GM12872 (cell line): ENCODE measurements around the gene NSD2.

ENCODE experiments used
- TF ChIP-seq, protein P1 (sequence below): IDR thresholded peaks from 3 replicates; pipeline ENCODE4 v1.5.1; 2011; ENCODE audit warnings: low read depth, mild to moderate bottlenecking, low read length, moderate library complexity; ENCODE audit not compliant: insufficient read depth

NSD2 gene

DNA sequence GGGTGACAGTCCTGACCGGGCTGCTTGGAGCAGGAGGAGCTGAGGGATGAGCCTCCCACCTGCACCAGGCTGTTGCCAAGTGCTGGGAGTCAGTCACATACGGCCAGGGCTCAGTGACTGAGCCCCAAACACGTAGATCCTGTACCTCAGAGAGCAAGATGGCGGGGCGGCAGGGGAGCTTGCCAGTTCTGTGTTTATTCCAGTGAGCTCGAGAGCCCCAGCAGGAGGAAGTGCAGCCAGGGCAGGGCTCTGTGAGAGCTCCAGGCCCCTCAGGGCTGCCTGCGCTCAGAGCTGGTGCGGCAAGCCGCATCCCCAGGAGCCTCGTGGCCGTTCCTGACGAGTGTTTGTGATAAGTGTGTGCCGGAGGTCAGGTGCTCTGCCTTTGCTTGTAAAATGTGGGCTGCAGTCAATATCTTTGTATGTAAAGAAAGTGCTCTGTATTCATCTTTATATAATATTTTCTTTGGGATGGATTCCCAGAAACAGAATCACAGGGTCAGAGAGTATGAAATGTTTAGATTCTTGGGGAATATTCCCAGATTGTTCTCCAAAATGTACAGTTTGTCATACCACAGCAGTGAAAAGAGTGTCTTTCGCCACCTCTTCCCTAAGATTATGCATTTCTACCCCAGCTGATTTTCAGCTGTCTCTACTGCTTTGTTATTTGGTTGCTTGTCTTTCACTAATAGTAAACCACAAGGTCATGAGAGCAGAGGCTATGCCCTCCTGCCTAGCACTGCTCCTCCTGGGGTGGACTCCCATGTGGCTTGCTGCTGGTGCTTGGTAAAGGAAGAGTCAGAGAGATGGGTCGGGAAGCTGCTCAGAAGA is 87.3 kb downstream of the NSD2 start:
- TF ChIP-seq, protein P1, sequence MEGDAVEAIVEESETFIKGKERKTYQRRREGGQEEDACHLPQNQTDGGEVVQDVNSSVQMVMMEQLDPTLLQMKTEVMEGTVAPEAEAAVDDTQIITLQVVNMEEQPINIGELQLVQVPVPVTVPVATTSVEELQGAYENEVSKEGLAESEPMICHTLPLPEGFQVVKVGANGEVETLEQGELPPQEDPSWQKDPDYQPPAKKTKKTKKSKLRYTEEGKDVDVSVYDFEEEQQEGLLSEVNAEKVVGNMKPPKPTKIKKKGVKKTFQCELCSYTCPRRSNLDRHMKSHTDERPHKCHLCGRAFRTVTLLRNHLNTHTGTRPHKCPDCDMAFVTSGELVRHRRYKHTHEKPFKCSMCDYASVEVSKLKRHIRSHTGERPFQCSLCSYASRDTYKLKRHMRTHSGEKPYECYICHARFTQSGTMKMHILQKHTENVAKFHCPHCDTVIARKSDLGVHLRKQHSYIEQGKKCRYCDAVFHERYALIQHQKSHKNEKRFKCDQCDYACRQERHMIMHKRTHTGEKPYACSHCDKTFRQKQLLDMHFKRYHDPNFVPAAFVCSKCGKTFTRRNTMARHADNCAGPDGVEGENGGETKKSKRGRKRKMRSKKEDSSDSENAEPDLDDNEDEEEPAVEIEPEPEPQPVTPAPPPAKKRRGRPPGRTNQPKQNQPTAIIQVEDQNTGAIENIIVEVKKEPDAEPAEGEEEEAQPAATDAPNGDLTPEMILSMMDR = no peak

DNA sequence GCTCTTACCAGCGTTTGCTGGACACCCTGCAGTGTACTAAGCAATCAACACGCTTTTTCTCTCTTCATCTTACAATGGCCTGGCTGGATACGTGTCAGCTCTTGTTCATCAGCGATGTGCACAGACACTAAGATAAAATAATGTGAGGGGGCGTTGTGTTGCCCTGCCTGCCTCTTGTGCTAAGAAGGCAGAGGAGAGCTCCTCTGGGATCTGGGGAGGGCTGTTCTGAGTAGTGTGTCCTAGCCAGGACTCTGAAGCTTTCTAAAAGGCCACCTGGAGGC is 87.9 kb downstream of the NSD2 start:
- TF ChIP-seq, protein P1 = no peak

DNA sequence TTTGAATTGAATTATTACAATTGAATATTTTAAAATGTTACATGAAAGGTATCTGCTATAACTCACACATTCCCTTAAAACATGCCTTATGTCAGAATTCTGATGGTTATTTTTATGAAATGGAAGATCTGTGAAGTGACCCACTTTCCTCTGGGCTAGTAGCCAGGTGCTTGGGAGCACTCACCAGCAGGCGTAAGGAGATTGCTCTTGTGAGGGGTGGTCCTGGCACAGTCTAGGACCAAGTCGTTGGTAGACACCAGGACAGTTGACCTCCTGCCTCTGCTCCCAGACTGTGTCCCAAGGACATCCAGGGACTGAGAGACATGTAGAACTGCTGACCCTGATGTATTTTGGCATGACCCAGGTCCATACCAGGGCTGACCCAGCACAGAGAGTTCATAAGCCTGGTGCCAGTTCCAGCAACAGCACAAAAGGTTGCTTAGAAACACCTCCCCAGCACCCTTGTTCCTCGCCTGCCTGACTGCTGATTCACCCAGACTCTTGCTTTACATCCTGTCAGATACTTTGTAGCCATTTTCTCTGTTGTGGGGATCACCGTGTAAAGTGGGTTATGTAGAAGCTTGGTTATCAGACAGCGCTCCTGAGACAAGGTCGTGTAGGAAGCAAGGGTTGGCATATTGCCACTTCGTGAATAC is 89.1 kb downstream of the NSD2 start:
- TF ChIP-seq, protein P1 = no peak

DNA sequence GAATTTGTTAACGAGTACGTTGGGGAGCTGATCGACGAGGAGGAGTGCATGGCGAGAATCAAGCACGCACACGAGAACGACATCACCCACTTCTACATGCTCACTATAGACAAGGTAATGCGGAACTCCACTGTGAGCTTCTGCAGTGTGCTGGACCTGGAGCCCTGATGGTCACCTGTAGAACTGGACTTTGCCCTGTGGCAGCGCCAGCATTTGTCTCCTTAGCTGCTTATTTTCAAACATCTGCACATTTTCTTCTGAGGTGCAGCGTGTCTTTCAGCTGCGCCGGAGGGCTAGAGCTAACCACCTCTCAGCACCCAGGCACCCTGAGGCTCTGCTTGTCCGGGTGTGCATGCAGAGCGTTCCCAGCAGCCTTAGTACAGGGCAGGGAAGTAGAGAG is 89.8 kb downstream of the NSD2 start:
- TF ChIP-seq, protein P1 = no peak

DNA sequence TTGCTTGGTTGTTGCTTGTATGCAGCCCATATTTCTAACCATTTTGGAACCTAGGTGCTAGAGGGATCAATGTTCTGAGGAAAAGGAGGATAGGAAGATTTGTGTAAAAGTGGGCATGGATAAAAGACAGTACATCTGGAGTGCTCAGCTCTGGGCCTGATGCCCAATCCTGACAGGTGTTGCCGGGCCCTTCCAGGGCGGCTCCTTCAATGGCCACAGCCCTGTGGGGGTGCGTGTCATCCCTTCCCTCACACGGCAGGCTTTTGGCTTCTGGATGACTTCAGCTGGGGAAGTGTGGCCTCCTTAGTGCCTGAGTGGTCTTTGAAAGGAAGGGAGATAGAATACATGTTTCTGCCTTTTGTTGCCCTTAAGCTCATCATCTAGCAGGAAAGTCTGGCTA is 90.4 kb downstream of the NSD2 start:
- TF ChIP-seq, protein P1 = no peak

DNA sequence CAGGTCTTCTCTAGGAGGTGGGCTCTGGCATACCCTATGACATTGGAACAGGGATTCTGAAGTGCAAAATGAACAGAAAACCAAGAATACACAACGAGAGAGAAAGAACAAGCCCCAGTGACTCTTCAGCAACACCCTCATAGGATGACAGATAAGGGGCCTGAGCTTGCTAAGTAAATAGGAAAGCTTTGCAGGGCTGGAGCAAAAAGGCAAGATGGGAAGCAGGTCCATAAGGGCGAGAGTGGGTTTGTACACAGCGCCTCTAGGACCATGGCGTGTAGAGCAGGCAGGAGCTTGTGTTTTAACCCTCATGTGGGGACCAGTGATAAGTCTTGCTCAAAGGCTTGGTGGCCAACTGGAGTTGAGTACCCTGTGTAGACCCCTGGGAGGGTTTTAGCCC is 91.8 kb downstream of the NSD2 start:
- TF ChIP-seq, protein P1 = no peak

DNA sequence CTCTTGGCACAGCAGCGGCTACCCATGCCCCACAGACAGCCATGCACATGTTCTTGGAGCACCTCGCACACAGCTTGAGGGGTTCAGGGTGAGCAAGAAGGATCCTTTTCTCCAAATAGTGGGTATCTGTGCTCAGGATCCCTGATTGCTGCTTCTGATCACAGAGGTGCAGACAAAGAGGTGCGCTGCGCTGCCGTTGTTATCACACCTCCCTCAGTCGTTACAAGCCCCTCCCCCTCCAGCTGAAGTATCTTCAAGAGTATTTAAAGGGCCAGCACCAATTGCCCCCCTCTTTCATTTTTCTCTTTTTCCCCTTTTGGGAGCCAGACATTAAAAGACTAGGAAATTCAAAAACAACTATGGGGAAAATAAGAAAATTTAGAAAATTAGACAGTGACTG is 93.2 kb downstream of the NSD2 start:
- TF ChIP-seq, protein P1 = no peak
